Panc1 (cell line): ENCODE measurements around the gene DMP1. TPM values are rescaled to one million over a fixed set of nuclear protein-coding genes. Genes with fewer than 3 reads are reported as not detected.

ENCODE experiments used
- ATAC-seq: fragments of 200-7000 bp; cut with Tn5 transposase; 2 replicates; pipeline ENCODE4 v1.9.1; 2020; ENCODE audit warnings: mild to moderate bottlenecking, moderate library complexity
- BruUV-seq: library from RNA; stranded (reverse); fragments of 400-500 nt; replicated peaks from 2 replicates; lab custom pipeline; 2021; lab: Mats Ljungman, UMichigan
- CTCF ChIA-PET: fragments of 300-600 bp; sonication (Branson Sonifier 250); formaldehyde crosslinking; loops from one replicate; lab custom pipeline; 2022; ENCODE audit warnings: antibody characterized with exemption; lab: Charles Lee
- POLR2A ChIA-PET: fragments of 300-600 bp; sonication (Branson Sonifier 250); formaldehyde crosslinking; loops from one replicate; lab custom pipeline; 2022; ENCODE audit warnings: antibody characterized with exemption; lab: Charles Lee
- DNase-seq: peaks from one replicate; pipeline ENCODE4 v3.0.0-alpha.2; 2010; ENCODE audit warnings: low read depth, low spot score
- H3K27ac ChIP-seq: 2 replicates; pipeline ENCODE4 v1.5.1; 2011; ENCODE audit warnings: mild to moderate bottlenecking, low read length, inconsistent platforms
- H3K27me3 ChIP-seq: fragments of 200-500 bp; sonication (Bioruptor generic); 2 replicates; pipeline ENCODE4 v1.6.0; 2014; ENCODE audit warnings: low read length, inconsistent platforms; ENCODE audit not compliant: control insufficient read depth, insufficient read depth
- H3K36me3 ChIP-seq: fragments of 200-500 bp; sonication (Bioruptor generic); 2 replicates; pipeline ENCODE4 v1.5.1; 2014; ENCODE audit warnings: inconsistent platforms, mild to moderate bottlenecking, low read length, moderate library complexity; ENCODE audit not compliant: control insufficient read depth, insufficient read depth
- H3K4me1 ChIP-seq: 2 replicates; pipeline ENCODE4 v1.5.1; 2011; ENCODE audit warnings: inconsistent platforms, mild to moderate bottlenecking, low read length, moderate library complexity; ENCODE audit not compliant: control insufficient read depth, insufficient read depth
- H3K4me3 ChIP-seq, 2 experiments: 2 replicates each; pipeline ENCODE4 v1.5.1; 2011 to 2012; ENCODE audit warnings: low read depth in 2 of 2, low read length in 2 of 2, mild to moderate bottlenecking in 2 of 2, inconsistent platforms in 1 of 2, moderate library complexity in 1 of 2
- H3K9me3 ChIP-seq: fragments of 200-500 bp; sonication (Bioruptor generic); 2 replicates; pipeline ENCODE4 v1.5.1; 2014; ENCODE audit warnings: low read depth, mild to moderate bottlenecking, inconsistent platforms, low read length, moderate library complexity; ENCODE audit not compliant: control insufficient read depth, insufficient read depth
- CTCF ChIP-seq: fragments of 450-650 bp; IDR thresholded peaks from 2 replicates; pipeline ENCODE4 v1.5.1; 2017; ENCODE audit warnings: mild to moderate bottlenecking
- POLR2AphosphoS5 ChIP-seq: IDR thresholded peaks from 2 replicates; pipeline ENCODE4 v1.6.1; 2012; ENCODE audit warnings: mild to moderate bottlenecking, low read depth, low read length, moderate library complexity
- REST ChIP-seq, 2 experiments: IDR thresholded peaks; 2 replicates each; pipeline ENCODE4 v1.6.1; 2011 to 2012; ENCODE audit warnings: low read depth in 2 of 2, control low read depth in 1 of 2, low read length in 1 of 2, mild to moderate bottlenecking in 1 of 2, moderate library complexity in 1 of 2; ENCODE audit not compliant: insufficient read depth in 1 of 2
- SIN3A ChIP-seq: IDR thresholded peaks from 2 replicates; pipeline ENCODE4 v1.6.1; 2012; ENCODE audit warnings: low read depth, mild to moderate bottlenecking, low read length, moderate library complexity, borderline replicate concordance; ENCODE audit not compliant: insufficient read depth
- TCF7L2 ChIP-seq: IDR thresholded peaks from 2 replicates; pipeline ENCODE4 v1.6.1; 2011; ENCODE audit warnings: mild to moderate bottlenecking, low read depth, low read length, inconsistent platforms
- in situ Hi-C: cut with HindIII; loops from 2 replicates; pipeline ENCODE4 v1.10.0; 2016; ENCODE audit warnings: low sequenced_read_pairs, low pct_unique_long_range_greater_than_20kb
- intact Hi-C: fragments of 100-400 bp; cut with micrococcal nuclease; formaldehyde crosslinking; loops from one replicate; pipeline ENCODE4 v1.10.0; 2022; ENCODE audit not compliant: unreplicated experiment
- total RNA-seq: library from RNA; stranded (reverse); gene quantifications from one replicate; pipeline ENCODE4 v1.2.1, GENCODE V29; 2021; ENCODE audit not compliant: unreplicated experiment

The DMP1 gene
- total RNA-seq, 1 experiment from 2014 or later, result not detected

- Histone ChIP-seq H3K27me3 (no peaks in the 10 kb centered on the region), H3K4me3 (no peak overlapping the region), H3K36me3 (no peaks in the 10 kb centered on the region), H3K27ac (no peak overlapping the region), H3K9me3 (no peaks in the 10 kb centered on the region), H3K4me1 (no peaks in the 10 kb centered on the region)
- POLR2A ChIA-PET, result no interaction called here
- in situ Hi-C loops (no loop called here), intact Hi-C loops (loop anchor here (1.0 to 10.0 kb wide), 2 partner anchors 160 to 295 kb away; partner anchors contain the start of gene SPP1)
- CTCF ChIA-PET, result interaction anchor here (0.6 to 1.1 kb wide), 2 partner anchors 159 to 1282 kb away, joined by 3 read pairs; no protein-coding TSS in a partner anchor
- ATAC-seq (no peak), DNase-seq (peak; percentile 10)
- no TSS peak for BruUV-seq
- no peak for TF ChIP-seq POLR2AphosphoS5
- TF ChIP-seq CTCF, result peak; percentile 83
Observed at GRCh38 chr4:87679449-87680169, 29.5 kb downstream of the DMP1 start.

- Histone ChIP-seq H3K4me3 (no peak overlapping the region), H3K27me3 (no peaks in the 10 kb centered on the region), H3K9me3 (no peaks in the 10 kb centered on the region), H3K27ac (no peak overlapping the region), H3K36me3 (no peaks in the 10 kb centered on the region), H3K4me1 (no peaks in the 10 kb centered on the region)
- ATAC-seq, result no peak
- TF ChIP-seq SIN3A (no peak), CTCF (no peak), TCF7L2 (no peak), POLR2AphosphoS5 (no peak), REST (IDR thresholded peaks at IDR 0.05; ENCODE audit: insufficient read depth in 1 of 2, low read depth in 2 of 2, low read length in 1 of 2) (no peak)
- no TSS peak for BruUV-seq
- intact Hi-C loops (no loop called here), in situ Hi-C loops (no loop called here)
- POLR2A ChIA-PET, result no interaction called here
- DNase-seq, result no peak
- CTCF ChIA-PET, result interaction anchor here (0.6 to 1.1 kb wide), 2 partner anchors 158 to 1281 kb away, joined by 3 read pairs; no protein-coding TSS in a partner anchor
Observed at GRCh38 chr4:87680271-87680670, 30.2 kb downstream of the DMP1 start.
